HEK293 (cell line): ENCODE data around the gene BMF.

Experiments used
- OVOL3 ChIP-seq: fragments of 450-650 bp; formaldehyde crosslinking; IDR thresholded peaks from 2 replicates; pipeline ENCODE4 v1.5.1; 2016; ENCODE audit warnings: missing biosample characterization, missing genetic modification characterization
- PRDM1 ChIP-seq: fragments of 450-650 bp; formaldehyde crosslinking; IDR thresholded peaks from 2 replicates; pipeline ENCODE4; 2016; ENCODE audit warnings: missing biosample characterization, missing genetic modification characterization
- ZBTB1 ChIP-seq: fragments of 450-650 bp; formaldehyde crosslinking; IDR thresholded peaks from 2 replicates; pipeline ENCODE4 v1.5.1; 2016; ENCODE audit warnings: missing biosample characterization, missing genetic modification characterization
- ZNF10 ChIP-seq: fragments of 450-650 bp; formaldehyde crosslinking; IDR thresholded peaks from 2 replicates; pipeline ENCODE4 v1.5.1; 2017; ENCODE audit warnings: missing biosample characterization, missing genetic modification characterization
- ZNF121 ChIP-seq: fragments of 450-650 bp; formaldehyde crosslinking; IDR thresholded peaks from 2 replicates; pipeline ENCODE4 v1.5.1; 2016; ENCODE audit warnings: missing biosample characterization, missing genetic modification characterization
- ZNF548 ChIP-seq: fragments of 450-650 bp; formaldehyde crosslinking; IDR thresholded peaks from 2 replicates; pipeline ENCODE4 v1.5.1; 2016; ENCODE audit warnings: missing biosample characterization, missing genetic modification characterization
- ZNF658 ChIP-seq: fragments of 450-650 bp; formaldehyde crosslinking; IDR thresholded peaks from 2 replicates; pipeline ENCODE4; 2016; ENCODE audit warnings: missing biosample characterization, missing genetic modification characterization
- ZNF777 ChIP-seq: fragments of 450-650 bp; formaldehyde crosslinking; IDR thresholded peaks from 2 replicates; pipeline ENCODE4 v1.5.1; 2017; ENCODE audit warnings: missing biosample characterization, missing genetic modification characterization, borderline replicate concordance
- TF ChIP-seq, protein P1 (sequence below): fragments of 450-650 bp; formaldehyde crosslinking; IDR thresholded peaks from 2 replicates; pipeline ENCODE4 v1.5.1; 2016; ENCODE audit warnings: missing biosample characterization, missing genetic modification characterization
- TF ChIP-seq, protein P2 (sequence below): fragments of 450-650 bp; formaldehyde crosslinking; IDR thresholded peaks from 2 replicates; pipeline ENCODE4 v1.5.1; 2016; ENCODE audit warnings: missing biosample characterization, missing genetic modification characterization, low read depth
- TF ChIP-seq, protein P3 (sequence below): fragments of 450-650 bp; IDR thresholded peaks from 2 replicates; pipeline ENCODE4 v1.5.1; 2018; ENCODE audit warnings: missing biosample characterization, mild to moderate bottlenecking, missing genetic modification characterization

DNA sequence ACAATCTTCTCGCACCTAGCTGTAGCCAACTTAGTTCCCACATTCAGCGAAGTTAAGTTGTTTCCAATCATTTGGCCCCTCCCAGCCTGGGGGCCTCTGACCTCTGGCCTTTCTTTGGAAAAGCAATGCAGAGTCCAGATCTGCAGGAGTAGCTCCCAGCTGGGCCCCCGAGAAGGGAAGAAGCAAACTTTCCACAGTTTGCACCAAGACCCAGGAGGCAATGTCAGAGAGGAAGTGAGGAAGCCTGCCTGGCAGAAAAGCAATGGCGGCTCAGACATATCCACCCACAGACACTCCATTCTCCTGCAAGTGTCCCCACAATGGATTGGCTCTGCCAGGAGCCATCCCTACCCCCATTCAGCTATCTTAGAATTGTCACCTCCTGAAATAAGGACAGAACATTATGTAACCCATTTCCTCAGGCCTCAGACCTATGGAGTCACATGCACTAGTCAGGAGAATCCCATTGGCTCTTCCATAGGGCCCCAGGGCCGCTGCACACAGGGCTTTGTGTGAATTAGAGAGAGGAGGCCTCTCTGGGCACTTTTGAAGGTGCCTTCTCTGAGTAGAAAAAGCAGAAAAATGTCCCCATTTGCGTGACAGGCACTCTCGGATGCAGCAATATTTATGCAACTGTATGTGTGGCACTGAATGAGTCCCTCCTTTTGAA, 49.2 kb upstream of the BMF start:
- TF ChIP-seq, protein P1, sequence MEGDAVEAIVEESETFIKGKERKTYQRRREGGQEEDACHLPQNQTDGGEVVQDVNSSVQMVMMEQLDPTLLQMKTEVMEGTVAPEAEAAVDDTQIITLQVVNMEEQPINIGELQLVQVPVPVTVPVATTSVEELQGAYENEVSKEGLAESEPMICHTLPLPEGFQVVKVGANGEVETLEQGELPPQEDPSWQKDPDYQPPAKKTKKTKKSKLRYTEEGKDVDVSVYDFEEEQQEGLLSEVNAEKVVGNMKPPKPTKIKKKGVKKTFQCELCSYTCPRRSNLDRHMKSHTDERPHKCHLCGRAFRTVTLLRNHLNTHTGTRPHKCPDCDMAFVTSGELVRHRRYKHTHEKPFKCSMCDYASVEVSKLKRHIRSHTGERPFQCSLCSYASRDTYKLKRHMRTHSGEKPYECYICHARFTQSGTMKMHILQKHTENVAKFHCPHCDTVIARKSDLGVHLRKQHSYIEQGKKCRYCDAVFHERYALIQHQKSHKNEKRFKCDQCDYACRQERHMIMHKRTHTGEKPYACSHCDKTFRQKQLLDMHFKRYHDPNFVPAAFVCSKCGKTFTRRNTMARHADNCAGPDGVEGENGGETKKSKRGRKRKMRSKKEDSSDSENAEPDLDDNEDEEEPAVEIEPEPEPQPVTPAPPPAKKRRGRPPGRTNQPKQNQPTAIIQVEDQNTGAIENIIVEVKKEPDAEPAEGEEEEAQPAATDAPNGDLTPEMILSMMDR (tag by site-specific recombination): no peak
- TF ChIP-seq ZNF777: no peak
- TF ChIP-seq PRDM1 (tag by site-specific recombination): no peak
- no peak for TF ChIP-seq ZNF10
- TF ChIP-seq ZNF548 (tag by site-specific recombination): no peak
- no peak for TF ChIP-seq OVOL3
- TF ChIP-seq ZBTB1 (tag by site-specific recombination): no peak
- TF ChIP-seq, protein P2, sequence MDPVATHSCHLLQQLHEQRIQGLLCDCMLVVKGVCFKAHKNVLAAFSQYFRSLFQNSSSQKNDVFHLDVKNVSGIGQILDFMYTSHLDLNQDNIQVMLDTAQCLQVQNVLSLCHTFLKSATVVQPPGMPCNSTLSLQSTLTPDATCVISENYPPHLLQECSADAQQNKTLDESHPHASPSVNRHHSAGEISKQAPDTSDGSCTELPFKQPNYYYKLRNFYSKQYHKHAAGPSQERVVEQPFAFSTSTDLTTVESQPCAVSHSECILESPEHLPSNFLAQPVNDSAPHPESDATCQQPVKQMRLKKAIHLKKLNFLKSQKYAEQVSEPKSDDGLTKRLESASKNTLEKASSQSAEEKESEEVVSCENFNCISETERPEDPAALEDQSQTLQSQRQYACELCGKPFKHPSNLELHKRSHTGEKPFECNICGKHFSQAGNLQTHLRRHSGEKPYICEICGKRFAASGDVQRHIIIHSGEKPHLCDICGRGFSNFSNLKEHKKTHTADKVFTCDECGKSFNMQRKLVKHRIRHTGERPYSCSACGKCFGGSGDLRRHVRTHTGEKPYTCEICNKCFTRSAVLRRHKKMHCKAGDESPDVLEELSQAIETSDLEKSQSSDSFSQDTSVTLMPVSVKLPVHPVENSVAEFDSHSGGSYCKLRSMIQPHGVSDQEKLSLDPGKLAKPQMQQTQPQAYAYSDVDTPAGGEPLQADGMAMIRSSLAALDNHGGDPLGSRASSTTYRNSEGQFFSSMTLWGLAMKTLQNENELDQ (tag by site-specific recombination): no peak
- TF ChIP-seq ZNF121 (tag by site-specific recombination): no peak
- no peak for TF ChIP-seq ZNF658 (tag by site-specific recombination)
- TF ChIP-seq, protein P3, sequence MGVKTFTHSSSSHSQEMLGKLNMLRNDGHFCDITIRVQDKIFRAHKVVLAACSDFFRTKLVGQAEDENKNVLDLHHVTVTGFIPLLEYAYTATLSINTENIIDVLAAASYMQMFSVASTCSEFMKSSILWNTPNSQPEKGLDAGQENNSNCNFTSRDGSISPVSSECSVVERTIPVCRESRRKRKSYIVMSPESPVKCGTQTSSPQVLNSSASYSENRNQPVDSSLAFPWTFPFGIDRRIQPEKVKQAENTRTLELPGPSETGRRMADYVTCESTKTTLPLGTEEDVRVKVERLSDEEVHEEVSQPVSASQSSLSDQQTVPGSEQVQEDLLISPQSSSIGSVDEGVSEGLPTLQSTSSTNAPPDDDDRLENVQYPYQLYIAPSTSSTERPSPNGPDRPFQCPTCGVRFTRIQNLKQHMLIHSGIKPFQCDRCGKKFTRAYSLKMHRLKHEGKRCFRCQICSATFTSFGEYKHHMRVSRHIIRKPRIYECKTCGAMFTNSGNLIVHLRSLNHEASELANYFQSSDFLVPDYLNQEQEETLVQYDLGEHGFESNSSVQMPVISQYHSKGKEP (tag by site-specific recombination): no peak
